ENCODE measurements around the gene PIF1.
"Not testable (repeated sequence)": the region's sequence is repeated elsewhere in the genome, so short reads cannot be mapped to it uniquely, and the experiment has no call there.

PIF1 gene

GRCh38 chr15:64810497-64811326 is 14.7 kb downstream of the PIF1 start:
- DNase-seq (ENCODE audit: low read depth): no peak

GRCh38 chr15:64809649-64810496 is 15.6 kb downstream of the PIF1 start:
- DNase-seq (ENCODE audit: low read depth): peak; percentile 32

- DNase-seq (ENCODE audit: low read depth): no peak
Measured at GRCh38 chr15:64808785-64809453, 16.5 kb downstream of the PIF1 start.

- no peak for DNase-seq (ENCODE audit: low read depth)
Measured at GRCh38 chr15:64807751-64808222, 17.7 kb downstream of the PIF1 start.

- DNase-seq (ENCODE audit: low read depth): no peak
Measured at GRCh38 chr15:64807051-64807749, 18.2 kb downstream of the PIF1 start.

- DNase-seq (ENCODE audit: low read depth): no peak
Measured at GRCh38 chr15:64806509-64806908, 18.9 kb downstream of the PIF1 start.

- DNase-seq (ENCODE audit: low read depth): no peak
Measured at GRCh38 chr15:64804619-64805018, 20.8 kb downstream of the PIF1 start.

- no peak for DNase-seq (ENCODE audit: low read depth)
Measured at GRCh38 chr15:64803526-64803925, 21.9 kb downstream of the PIF1 start.

- DNase-seq (ENCODE audit: low read depth): no peak
Measured at GRCh38 chr15:64800476-64800875, 25.0 kb downstream of the PIF1 start.

- not testable (repeated sequence) for DNase-seq (ENCODE audit: low read depth)
Measured at GRCh38 chr15:64798905-64799304, 26.5 kb downstream of the PIF1 start.

GRCh38 chr15:64795921-64796320 is 29.5 kb downstream of the PIF1 start:
- not testable (repeated sequence) for DNase-seq (ENCODE audit: low read depth)

GRCh38 chr15:64795299-64795698 is 30.1 kb downstream of the PIF1 start:
- not testable (repeated sequence) for DNase-seq (ENCODE audit: low read depth)

GRCh38 chr15:64792282-64792681 is 33.2 kb downstream of the PIF1 start:
- DNase-seq (ENCODE audit: low read depth): no peak

GRCh38 chr15:64791401-64791800 is 34.0 kb downstream of the PIF1 start:
- DNase-seq (ENCODE audit: low read depth): no peak

GRCh38 chr15:64783796-64784195 is 41.7 kb downstream of the PIF1 start:
- DNase-seq (ENCODE audit: low read depth): no peak

GRCh38 chr15:64782751-64783150 is 42.7 kb downstream of the PIF1 start:
- DNase-seq (ENCODE audit: low read depth): no peak

- DNase-seq (ENCODE audit: low read depth): no peak
Measured at GRCh38 chr15:64781299-64781698, 44.1 kb downstream of the PIF1 start.

- DNase-seq (ENCODE audit: low read depth): no peak
Measured at GRCh38 chr15:64780600-64781156, 44.8 kb downstream of the PIF1 start.

- DNase-seq (ENCODE audit: low read depth): no peak
Measured at GRCh38 chr15:64779630-64780029, 45.8 kb downstream of the PIF1 start.

- DNase-seq (ENCODE audit: low read depth): no peak
Measured at GRCh38 chr15:64779024-64779423, 46.4 kb downstream of the PIF1 start.

GRCh38 chr15:64776402-64776786 is 49.1 kb downstream of the PIF1 start:
- DNase-seq (ENCODE audit: low read depth): no peak
